ENCODE results near the gene ATG7.

The ATG7 gene

DNA sequence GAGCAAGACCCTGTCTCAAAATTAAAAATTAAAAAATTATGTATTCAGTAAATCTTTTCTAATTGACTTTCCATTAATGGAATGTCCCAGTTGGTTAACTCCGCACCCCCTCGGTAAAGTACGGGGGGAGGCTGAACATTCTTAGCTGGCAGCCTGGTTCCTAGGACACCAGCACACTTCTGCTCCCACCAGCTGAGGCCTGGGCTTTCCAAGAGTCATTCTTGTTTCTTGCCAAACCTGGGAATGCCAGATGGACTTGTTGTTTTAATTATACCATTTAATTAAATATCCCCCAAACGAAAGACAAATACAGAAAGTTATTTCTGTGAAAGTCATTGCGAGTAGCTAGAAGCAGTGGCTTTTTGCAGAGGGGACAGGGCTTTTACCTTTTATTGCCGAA is 192.2 kb downstream of the ATG7 start:
- in situ Hi-C loops (cut with HindIII; ENCODE audit: low pct_ligation_motif_present, low sequenced_read_pairs), result no loop called here
- Histone ChIP-seq H3K4me3 (ENCODE audit: low read depth, low read length) (no peak overlapping the region), H3K27me3 (replicated peaks) (no peaks in the 10 kb centered on the region), H3K27ac (no peak overlapping the region), H3K36me3 (replicated peaks) (peaks cover 4% of the 10 kb centered on the region)
- TF ChIP-seq, protein P1, sequence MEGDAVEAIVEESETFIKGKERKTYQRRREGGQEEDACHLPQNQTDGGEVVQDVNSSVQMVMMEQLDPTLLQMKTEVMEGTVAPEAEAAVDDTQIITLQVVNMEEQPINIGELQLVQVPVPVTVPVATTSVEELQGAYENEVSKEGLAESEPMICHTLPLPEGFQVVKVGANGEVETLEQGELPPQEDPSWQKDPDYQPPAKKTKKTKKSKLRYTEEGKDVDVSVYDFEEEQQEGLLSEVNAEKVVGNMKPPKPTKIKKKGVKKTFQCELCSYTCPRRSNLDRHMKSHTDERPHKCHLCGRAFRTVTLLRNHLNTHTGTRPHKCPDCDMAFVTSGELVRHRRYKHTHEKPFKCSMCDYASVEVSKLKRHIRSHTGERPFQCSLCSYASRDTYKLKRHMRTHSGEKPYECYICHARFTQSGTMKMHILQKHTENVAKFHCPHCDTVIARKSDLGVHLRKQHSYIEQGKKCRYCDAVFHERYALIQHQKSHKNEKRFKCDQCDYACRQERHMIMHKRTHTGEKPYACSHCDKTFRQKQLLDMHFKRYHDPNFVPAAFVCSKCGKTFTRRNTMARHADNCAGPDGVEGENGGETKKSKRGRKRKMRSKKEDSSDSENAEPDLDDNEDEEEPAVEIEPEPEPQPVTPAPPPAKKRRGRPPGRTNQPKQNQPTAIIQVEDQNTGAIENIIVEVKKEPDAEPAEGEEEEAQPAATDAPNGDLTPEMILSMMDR (IDR thresholded peaks at IDR 0.05; ENCODE audit: low read depth, low read length, missing control alignments), result no peak
- no peak for DNase-seq

DNA sequence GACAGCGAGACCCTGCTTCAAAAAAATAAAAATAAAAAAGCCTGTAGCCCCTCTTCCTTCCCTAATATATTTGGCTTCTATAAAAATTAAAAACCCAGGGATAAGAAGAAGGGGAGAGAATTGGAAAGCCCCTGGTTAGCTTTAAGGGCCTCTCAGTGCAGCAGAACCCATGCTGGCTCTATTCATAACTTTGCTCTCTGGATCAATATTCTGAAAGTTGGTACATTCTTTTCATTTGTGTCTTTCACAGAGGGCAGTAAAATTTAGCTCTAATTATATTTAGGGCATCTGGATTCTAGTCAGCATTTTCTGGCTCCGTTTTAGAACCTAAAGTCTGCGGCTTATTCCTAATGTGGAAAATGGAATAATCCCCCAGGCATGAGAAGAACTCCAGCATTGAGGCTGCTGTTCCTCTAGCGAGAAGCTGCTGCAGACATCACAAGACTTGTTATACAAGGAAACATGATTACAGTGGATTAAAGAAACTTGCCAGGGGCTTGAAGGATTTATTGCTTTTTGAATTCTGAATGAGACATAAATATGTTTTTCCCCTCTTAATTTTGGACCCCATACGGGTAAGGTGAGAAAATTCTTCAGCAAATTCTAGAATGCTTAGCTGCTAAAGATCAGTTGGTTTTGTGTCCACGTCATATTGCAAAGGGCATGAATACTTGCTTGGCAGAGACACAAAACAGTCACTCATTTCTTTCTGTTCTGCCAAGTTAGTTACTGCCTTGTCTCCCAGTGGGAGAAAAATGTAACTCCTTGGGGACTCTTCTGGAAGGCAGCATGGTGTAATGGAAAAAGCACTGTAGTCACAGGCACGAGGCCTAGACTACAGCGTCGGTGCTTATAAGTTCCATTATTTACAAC is 193.8 kb downstream of the ATG7 start:
- Histone ChIP-seq H3K27ac (peak overlapping the region; percentile 71), H3K27me3 (replicated peaks) (no peaks in the 10 kb centered on the region), H3K4me3 (ENCODE audit: low read depth, low read length) (no peak overlapping the region), H3K36me3 (replicated peaks) (peaks cover 4% of the 10 kb centered on the region)
- in situ Hi-C loops (cut with HindIII; ENCODE audit: low pct_ligation_motif_present, low sequenced_read_pairs), result no loop called here
- peak; percentile 73 for DNase-seq
- TF ChIP-seq, protein P1 (IDR thresholded peaks at IDR 0.05; ENCODE audit: low read depth, low read length, missing control alignments), result no peak

DNA sequence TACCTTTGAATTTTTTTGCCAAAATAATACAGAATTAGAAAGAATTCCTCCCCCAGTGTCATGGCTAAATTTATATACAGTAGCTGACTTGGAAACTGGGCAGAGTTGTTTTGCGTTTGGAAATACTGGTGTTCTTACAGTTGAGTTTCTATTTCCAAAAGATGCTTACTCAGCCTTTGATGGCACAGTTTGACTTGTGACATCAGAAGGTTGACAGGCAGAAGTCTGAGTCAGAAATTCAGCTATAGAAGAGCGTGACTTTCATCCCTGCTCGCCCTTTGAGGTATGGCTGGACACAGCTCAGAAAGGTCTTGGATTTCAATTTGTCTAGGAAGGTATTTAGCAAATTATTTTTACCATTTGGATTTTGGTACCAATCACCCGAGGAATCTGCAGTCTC is 195.7 kb downstream of the ATG7 start:
- in situ Hi-C loops (cut with HindIII; ENCODE audit: low pct_ligation_motif_present, low sequenced_read_pairs), result no loop called here
- TF ChIP-seq, protein P1 (IDR thresholded peaks at IDR 0.05; ENCODE audit: low read depth, low read length, missing control alignments), result no peak
- H3K4me3 ChIP-seq (ENCODE audit: low read depth, low read length), result no peak overlapping the region
- no peaks in the 10 kb centered on the region for H3K27me3 ChIP-seq (replicated peaks)
- peaks cover 4% of the 10 kb centered on the region for H3K36me3 ChIP-seq (replicated peaks)
- DNase-seq, result no peak
- no peak overlapping the region for H3K27ac ChIP-seq

DNA sequence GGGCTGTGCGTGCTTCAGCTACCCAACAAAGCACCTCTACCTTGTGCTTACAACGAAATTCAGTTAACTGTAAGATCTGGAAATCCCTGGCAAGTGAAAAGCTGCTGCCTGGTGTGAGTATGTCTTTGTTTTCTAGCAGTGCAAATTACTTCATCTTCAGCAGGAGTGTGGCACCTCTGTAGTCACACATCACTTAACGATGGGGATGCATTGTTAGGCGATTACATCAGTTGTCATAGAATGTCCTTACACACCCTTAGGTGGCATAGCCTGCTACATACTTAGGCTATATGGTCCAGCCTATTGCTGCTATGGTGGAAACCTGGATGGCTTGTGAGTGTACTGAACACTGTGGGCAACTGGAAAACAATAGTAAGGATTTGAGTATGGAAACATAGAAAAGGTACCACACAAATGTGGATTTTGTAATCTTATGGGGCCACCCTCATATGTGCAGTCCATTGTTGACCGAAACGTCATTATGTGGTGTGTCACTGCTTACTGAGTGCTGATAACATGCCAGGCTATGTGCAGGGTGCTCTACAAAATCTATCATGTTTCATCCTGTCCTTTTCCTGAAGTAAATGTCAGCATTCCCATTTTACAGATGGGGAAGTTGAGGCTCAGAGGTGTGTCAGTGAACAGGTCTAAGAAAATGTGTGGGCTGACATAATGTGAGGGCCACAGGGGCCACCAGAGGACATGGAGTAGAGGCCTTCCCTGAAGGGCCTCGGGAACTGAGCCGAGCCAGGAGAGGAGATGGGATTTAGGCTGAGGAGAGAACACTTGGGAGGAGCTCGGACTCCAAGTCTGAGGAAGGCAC is 198.0 kb downstream of the ATG7 start:
- Histone ChIP-seq H3K27ac (no peak overlapping the region), H3K27me3 (replicated peaks) (no peaks in the 10 kb centered on the region), H3K4me3 (ENCODE audit: low read depth, low read length) (no peak overlapping the region), H3K36me3 (replicated peaks) (peaks cover 4% of the 10 kb centered on the region)
- TF ChIP-seq, protein P1 (IDR thresholded peaks at IDR 0.05; ENCODE audit: low read depth, low read length, missing control alignments), result no peak
- in situ Hi-C loops (cut with HindIII; ENCODE audit: low pct_ligation_motif_present, low sequenced_read_pairs), result no loop called here
- DNase-seq, result no peak

DNA sequence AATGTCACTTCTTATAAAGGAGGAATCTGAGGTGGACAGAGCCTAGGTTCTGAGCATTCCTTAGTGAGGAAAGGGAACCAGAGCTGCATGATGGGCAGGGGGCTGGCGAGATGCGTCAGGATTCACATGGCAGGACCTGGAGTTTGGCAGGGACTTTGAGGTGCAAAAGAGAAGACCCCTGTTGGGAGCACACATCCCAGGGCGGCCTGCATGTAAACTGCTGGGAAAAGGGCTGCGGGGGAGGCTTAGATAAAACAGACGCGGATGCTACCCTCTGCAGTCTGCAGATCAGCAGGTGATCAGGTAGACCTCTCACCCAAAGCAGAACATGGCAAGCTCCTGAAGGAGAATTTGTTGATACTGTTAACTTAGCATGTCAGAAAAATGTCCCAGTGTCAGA is 203.1 kb downstream of the ATG7 start:
- Histone ChIP-seq H3K27ac (no peak overlapping the region), H3K36me3 (replicated peaks) (no peaks in the 10 kb centered on the region), H3K4me3 (ENCODE audit: low read depth, low read length) (no peak overlapping the region), H3K27me3 (replicated peaks) (no peaks in the 10 kb centered on the region)
- in situ Hi-C loops (cut with HindIII; ENCODE audit: low pct_ligation_motif_present, low sequenced_read_pairs), result no loop called here
- no peak for DNase-seq
- TF ChIP-seq, protein P1 (IDR thresholded peaks at IDR 0.05; ENCODE audit: low read depth, low read length, missing control alignments), result no peak
